ENCODE results near the gene DNAJC1. TPM values are rescaled to one million over a fixed set of nuclear protein-coding genes. Genes with fewer than 3 reads are reported as not detected.

The DNAJC1 gene
- total RNA-seq, 2 experiments from 2014 or later = 22.3 to 23.0 TPM

- DNase-seq = no peak
- H3K27me3 Mint-ChIP-seq = no peaks in the 10 kb centered on the region
- no peaks in the 10 kb centered on the region for H3K9me3 Mint-ChIP-seq
- no peak for ATAC-seq (ENCODE audit: low read depth)
- no peak overlapping the region for H3K4me3 Mint-ChIP-seq
- H3K36me3 Mint-ChIP-seq = peaks cover 6% of the 10 kb centered on the region
- POLR2A ChIA-PET = no interaction called here
- H3K27ac Mint-ChIP-seq = no peak overlapping the region
- no peaks in the 10 kb centered on the region for H3K4me1 Mint-ChIP-seq
Measured at GRCh38 chr10:21929070-21929469, 74.5 kb downstream of the DNAJC1 start.

- Mint-ChIP-seq H3K9me3 (no peaks in the 10 kb centered on the region), H3K4me3 (no peak overlapping the region), H3K27me3 (no peaks in the 10 kb centered on the region), H3K27ac (no peak overlapping the region), H3K36me3 (peaks cover 6% of the 10 kb centered on the region), H3K4me1 (no peaks in the 10 kb centered on the region)
- POLR2A ChIA-PET = no interaction called here
- DNase-seq (no peak), ATAC-seq (ENCODE audit: low read depth) (no peak)
Measured at GRCh38 chr10:21927631-21928353, 75.7 kb downstream of the DNAJC1 start.

GRCh38 chr10:21926949-21927348, 76.6 kb downstream of the DNAJC1 start:
- Mint-ChIP-seq H3K9me3 (no peaks in the 10 kb centered on the region), H3K4me1 (no peaks in the 10 kb centered on the region), H3K36me3 (peaks cover 6% of the 10 kb centered on the region), H3K27ac (no peak overlapping the region), H3K27me3 (no peaks in the 10 kb centered on the region), H3K4me3 (no peak overlapping the region)
- POLR2A ChIA-PET = no interaction called here
- no peak for ATAC-seq (ENCODE audit: low read depth)
- no peak for DNase-seq

- no peak for ATAC-seq (ENCODE audit: low read depth)
- Mint-ChIP-seq H3K36me3 (peaks cover 5% of the 10 kb centered on the region), H3K27me3 (no peaks in the 10 kb centered on the region), H3K9me3 (no peaks in the 10 kb centered on the region), H3K4me3 (no peak overlapping the region), H3K27ac (no peak overlapping the region), H3K4me1 (no peaks in the 10 kb centered on the region)
- POLR2A ChIA-PET = no interaction called here
- no peak for DNase-seq
Measured at GRCh38 chr10:21926358-21926925, 77.1 kb downstream of the DNAJC1 start.

GRCh38 chr10:21925851-21926250, 77.7 kb downstream of the DNAJC1 start:
- peaks cover 7% of the 10 kb centered on the region for H3K36me3 Mint-ChIP-seq
- H3K4me1 Mint-ChIP-seq = no peaks in the 10 kb centered on the region
- ATAC-seq (ENCODE audit: low read depth) = no peak
- no peak for DNase-seq
- H3K27me3 Mint-ChIP-seq = no peaks in the 10 kb centered on the region
- no peaks in the 10 kb centered on the region for H3K9me3 Mint-ChIP-seq
- no peak overlapping the region for H3K27ac Mint-ChIP-seq
- POLR2A ChIA-PET = no interaction called here
- H3K4me3 Mint-ChIP-seq = no peak overlapping the region

- no peak for DNase-seq
- Mint-ChIP-seq H3K36me3 (peaks cover 9% of the 10 kb centered on the region), H3K4me1 (no peaks in the 10 kb centered on the region), H3K4me3 (no peak overlapping the region), H3K27ac (no peak overlapping the region), H3K9me3 (no peaks in the 10 kb centered on the region), H3K27me3 (no peaks in the 10 kb centered on the region)
- POLR2A ChIA-PET = no interaction called here
- no peak for ATAC-seq (ENCODE audit: low read depth)
Measured at GRCh38 chr10:21924511-21924910, 79.0 kb downstream of the DNAJC1 start.

GRCh38 chr10:21920633-21921032, 82.9 kb downstream of the DNAJC1 start:
- H3K36me3 Mint-ChIP-seq = peaks cover 6% of the 10 kb centered on the region
- POLR2A ChIA-PET = no interaction called here
- no peak overlapping the region for H3K4me3 Mint-ChIP-seq
- DNase-seq (no peak), ATAC-seq (ENCODE audit: low read depth) (no peak)
- no peaks in the 10 kb centered on the region for H3K27me3 Mint-ChIP-seq
- H3K27ac Mint-ChIP-seq = no peak overlapping the region
- no peaks in the 10 kb centered on the region for H3K9me3 Mint-ChIP-seq
- no peaks in the 10 kb centered on the region for H3K4me1 Mint-ChIP-seq

- Mint-ChIP-seq H3K4me1 (no peaks in the 10 kb centered on the region), H3K9me3 (no peaks in the 10 kb centered on the region), H3K27me3 (no peaks in the 10 kb centered on the region), H3K36me3 (peaks cover 6% of the 10 kb centered on the region), H3K4me3 (no peak overlapping the region), H3K27ac (no peak overlapping the region)
- DNase-seq = no peak
- ATAC-seq (ENCODE audit: low read depth) = no peak
- POLR2A ChIA-PET = no interaction called here
Measured at GRCh38 chr10:21919906-21920305, 83.6 kb downstream of the DNAJC1 start.

GRCh38 chr10:21919117-21919516, 84.4 kb downstream of the DNAJC1 start:
- H3K27ac Mint-ChIP-seq = no peak overlapping the region
- POLR2A ChIA-PET = no interaction called here
- ATAC-seq (ENCODE audit: low read depth) = no peak
- DNase-seq = no peak
- H3K36me3 Mint-ChIP-seq = peaks cover 5% of the 10 kb centered on the region
- no peaks in the 10 kb centered on the region for H3K27me3 Mint-ChIP-seq
- no peaks in the 10 kb centered on the region for H3K4me1 Mint-ChIP-seq
- no peaks in the 10 kb centered on the region for H3K9me3 Mint-ChIP-seq
- no peak overlapping the region for H3K4me3 Mint-ChIP-seq

GRCh38 chr10:21912625-21913024, 90.9 kb downstream of the DNAJC1 start:
- H3K9me3 Mint-ChIP-seq = no peaks in the 10 kb centered on the region
- H3K4me3 Mint-ChIP-seq = no peak overlapping the region
- no peak overlapping the region for H3K27ac Mint-ChIP-seq
- no peaks in the 10 kb centered on the region for H3K27me3 Mint-ChIP-seq
- ATAC-seq (ENCODE audit: low read depth) (no peak), DNase-seq (no peak)
- H3K4me1 Mint-ChIP-seq = peaks cover 10% of the 10 kb centered on the region
- H3K36me3 Mint-ChIP-seq = peaks cover 10% of the 10 kb centered on the region
- POLR2A ChIA-PET = no interaction called here

- no peak for ATAC-seq (ENCODE audit: low read depth)
- no peak for DNase-seq
- H3K27me3 Mint-ChIP-seq = no peaks in the 10 kb centered on the region
- POLR2A ChIA-PET = no interaction called here
- peak overlapping the region; percentile 26 for H3K27ac Mint-ChIP-seq
- H3K36me3 Mint-ChIP-seq = peaks cover 15% of the 10 kb centered on the region
- H3K4me1 Mint-ChIP-seq = peaks cover 10% of the 10 kb centered on the region
- H3K9me3 Mint-ChIP-seq = no peaks in the 10 kb centered on the region
- H3K4me3 Mint-ChIP-seq = no peak overlapping the region
Measured at GRCh38 chr10:21910798-21911197, 92.7 kb downstream of the DNAJC1 start.

GRCh38 chr10:21907436-21907835, 96.1 kb downstream of the DNAJC1 start:
- Mint-ChIP-seq H3K36me3 (peaks cover 28% of the 10 kb centered on the region), H3K9me3 (no peaks in the 10 kb centered on the region), H3K27me3 (no peaks in the 10 kb centered on the region), H3K27ac (no peak overlapping the region), H3K4me3 (no peak overlapping the region), H3K4me1 (peaks cover 4% of the 10 kb centered on the region)
- ATAC-seq (ENCODE audit: low read depth) (no peak), DNase-seq (no peak)
- POLR2A ChIA-PET = no interaction called here

GRCh38 chr10:21904930-21905329, 98.6 kb downstream of the DNAJC1 start:
- no peak for ATAC-seq (ENCODE audit: low read depth)
- no peak overlapping the region for H3K27ac Mint-ChIP-seq
- no peaks in the 10 kb centered on the region for H3K9me3 Mint-ChIP-seq
- no peak overlapping the region for H3K4me3 Mint-ChIP-seq
- peaks cover 29% of the 10 kb centered on the region for H3K36me3 Mint-ChIP-seq
- DNase-seq = no peak
- H3K4me1 Mint-ChIP-seq = no peaks in the 10 kb centered on the region
- POLR2A ChIA-PET = no interaction called here
- no peaks in the 10 kb centered on the region for H3K27me3 Mint-ChIP-seq

- Mint-ChIP-seq H3K9me3 (peaks cover 2% of the 10 kb centered on the region), H3K36me3 (peaks cover 31% of the 10 kb centered on the region), H3K4me1 (peaks cover 1% of the 10 kb centered on the region), H3K27ac (no peak overlapping the region), H3K4me3 (no peak overlapping the region), H3K27me3 (no peaks in the 10 kb centered on the region)
- DNase-seq = no peak
- POLR2A ChIA-PET = no interaction called here
- ATAC-seq (ENCODE audit: low read depth) = no peak
Measured at GRCh38 chr10:21899736-21900135, 103.8 kb downstream of the DNAJC1 start.
